Measurements from ENCODE around the gene CCDC85C.

The CCDC85C gene

DNA sequence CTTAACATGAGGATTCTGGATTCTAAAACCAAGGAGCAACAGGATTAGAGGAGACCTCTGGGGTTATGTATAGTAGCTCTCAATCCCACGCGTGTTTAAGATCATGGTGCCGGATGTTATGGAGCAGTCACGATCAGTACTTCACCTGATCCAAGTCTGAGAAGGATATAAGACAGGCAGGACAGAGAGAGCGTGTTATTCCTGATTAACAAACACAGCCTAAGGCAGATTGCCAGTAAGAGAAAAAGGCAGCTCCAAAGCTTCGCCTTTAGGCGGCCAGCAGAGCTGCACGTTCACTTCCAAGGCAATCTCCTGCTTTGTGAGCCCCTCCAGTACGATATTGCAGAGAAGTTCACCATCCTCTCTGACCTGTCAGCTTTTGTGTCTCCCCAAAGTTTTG lies 128.8 kb downstream of the CCDC85C start:
- H3K4me3 ChIP-seq (ENCODE audit: low read length): no peak overlapping the region
- no peak for DNase-seq (ENCODE audit: low read depth, low spot score)

DNA sequence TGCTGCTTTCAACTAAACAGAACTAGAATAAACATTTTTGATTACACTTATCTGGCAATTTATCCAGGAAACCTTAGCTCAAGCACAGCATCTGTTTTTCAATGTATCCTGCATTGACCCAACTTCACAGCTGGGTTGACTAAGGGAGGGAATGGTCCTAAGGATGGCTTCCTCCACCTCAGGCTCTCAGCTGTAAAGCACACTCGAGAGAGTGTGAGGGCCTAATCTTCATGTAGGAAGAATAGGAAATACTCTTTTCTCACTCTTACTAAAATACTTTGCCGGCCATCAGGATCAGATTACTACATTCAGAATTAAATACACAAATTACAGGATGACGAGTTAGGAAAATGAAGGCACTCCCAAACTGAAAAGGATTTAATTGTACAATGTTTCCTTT lies 130.5 kb downstream of the CCDC85C start:
- H3K4me3 ChIP-seq (ENCODE audit: low read length): no peak overlapping the region
- no peak for DNase-seq (ENCODE audit: low read depth, low spot score)

GRCh38 chr14:99472937-99473336 lies 131.1 kb downstream of the CCDC85C start:
- no peak for DNase-seq (ENCODE audit: low read depth, low spot score)
- no peak overlapping the region for H3K4me3 ChIP-seq (ENCODE audit: low read length)

DNA sequence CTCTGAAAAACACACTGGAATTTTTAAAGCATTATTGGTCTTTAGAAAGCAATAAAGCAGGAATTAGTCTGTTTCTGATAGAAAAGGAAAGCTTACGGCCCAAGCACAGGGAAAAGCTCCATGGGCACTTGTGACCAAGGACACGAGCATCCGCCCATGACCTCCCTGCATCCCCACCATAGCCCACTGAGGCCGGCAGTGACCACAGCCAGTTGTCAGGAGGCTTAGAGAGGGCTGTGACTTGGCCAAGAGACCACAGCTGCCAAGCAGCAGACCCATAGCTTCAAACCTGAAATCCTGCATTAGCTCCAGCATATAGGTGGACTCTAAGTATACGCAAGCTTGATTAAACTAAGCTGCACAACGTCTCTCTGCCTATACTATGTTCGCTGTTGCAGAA lies 132.3 kb downstream of the CCDC85C start:
- no peak overlapping the region for H3K4me3 ChIP-seq (ENCODE audit: low read length)
- DNase-seq (ENCODE audit: low read depth, low spot score): no peak

GRCh38 chr14:99468836-99469592 lies 135.0 kb downstream of the CCDC85C start:
- no peak overlapping the region for H3K4me3 ChIP-seq (ENCODE audit: low read length)
- DNase-seq (ENCODE audit: low read depth, low spot score): no peak

DNA sequence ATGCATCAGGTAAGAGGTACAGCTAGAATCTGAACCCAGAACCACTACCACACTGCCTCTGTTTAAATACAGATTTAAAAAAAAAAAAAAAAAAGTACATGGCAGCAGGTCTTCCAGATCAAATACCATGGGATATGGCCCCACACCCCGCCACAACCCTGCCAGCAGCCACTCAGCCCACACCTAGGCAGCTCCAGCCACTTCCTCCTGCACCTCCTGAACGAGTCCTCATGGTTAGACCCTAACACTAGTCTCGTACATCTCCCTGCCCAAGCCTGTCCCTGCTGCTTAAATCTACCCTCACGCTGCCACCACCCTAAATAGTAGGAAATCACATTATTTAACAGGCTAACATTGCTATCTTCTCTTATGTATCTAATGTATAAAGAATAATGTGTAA lies 135.9 kb downstream of the CCDC85C start:
- DNase-seq (ENCODE audit: low read depth, low spot score): no peak
- H3K4me3 ChIP-seq (ENCODE audit: low read length): no peak overlapping the region

DNA sequence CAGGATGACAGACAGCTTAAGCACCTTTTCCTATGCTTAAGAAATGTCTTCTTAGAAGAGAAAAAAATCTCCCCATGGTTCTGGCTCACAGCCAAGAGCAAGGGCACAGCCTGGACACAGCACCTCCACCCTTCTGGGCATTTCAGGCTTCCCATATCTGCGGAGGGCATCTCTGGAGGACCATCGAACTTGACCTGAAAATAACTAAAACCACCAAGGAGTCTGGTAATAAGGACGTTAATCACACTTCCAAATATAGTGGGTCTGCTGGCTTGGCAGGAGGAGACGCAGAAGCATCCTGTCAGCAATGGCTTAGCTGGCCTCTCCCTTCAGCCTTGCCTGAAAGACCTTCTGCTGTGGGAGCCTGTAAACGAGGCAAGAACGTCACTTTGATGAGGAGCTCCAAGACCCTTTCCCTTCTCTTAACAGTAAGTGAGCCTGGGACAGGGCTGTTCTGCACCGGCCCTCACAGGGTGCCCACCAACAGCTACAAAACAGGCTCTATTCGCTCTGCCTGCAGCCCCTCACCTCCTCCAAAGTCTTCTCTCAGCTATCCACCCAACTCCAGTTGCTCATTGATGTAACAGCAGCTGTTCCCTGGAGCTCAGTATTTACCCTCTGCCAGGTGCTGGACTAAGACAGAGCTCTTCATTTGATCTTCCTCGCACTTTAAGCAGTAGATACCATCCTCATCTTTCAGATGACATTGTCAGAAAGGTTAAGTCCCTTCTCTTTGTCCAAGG lies 136.5 kb downstream of the CCDC85C start:
- H3K4me3 ChIP-seq (ENCODE audit: low read length): no peak overlapping the region
- DNase-seq (ENCODE audit: low read depth, low spot score): no peak

- no peak overlapping the region for H3K4me3 ChIP-seq (ENCODE audit: low read length)
- no peak for DNase-seq (ENCODE audit: low read depth, low spot score)
Observed at GRCh38 chr14:99466758-99467157, 137.2 kb downstream of the CCDC85C start.

GRCh38 chr14:99465288-99465687 lies 138.7 kb downstream of the CCDC85C start:
- no peak for DNase-seq (ENCODE audit: low read depth, low spot score)
- H3K4me3 ChIP-seq (ENCODE audit: low read length): no peak overlapping the region

DNA sequence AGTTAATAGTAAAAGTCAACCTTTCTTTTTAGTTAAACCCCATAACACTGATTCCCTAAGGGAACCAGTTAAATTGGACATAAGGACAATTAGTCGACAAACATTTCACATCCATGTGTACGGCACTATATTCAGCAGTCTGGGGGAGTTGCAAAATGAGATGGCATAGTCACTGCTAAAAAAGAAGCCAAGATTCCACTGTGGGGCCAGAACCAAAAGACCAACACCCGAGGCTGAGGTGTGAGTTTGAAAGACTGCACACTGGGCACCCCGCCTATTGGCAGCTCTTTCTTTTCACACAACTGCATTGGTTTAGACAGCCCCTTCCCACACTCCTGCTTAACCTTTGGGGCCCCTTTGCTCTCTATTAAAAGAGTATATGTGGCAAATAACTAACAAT lies 140.0 kb downstream of the CCDC85C start:
- DNase-seq (ENCODE audit: low read depth, low spot score): no peak
- no peak overlapping the region for H3K4me3 ChIP-seq (ENCODE audit: low read length)

- DNase-seq (ENCODE audit: low read depth, low spot score): no peak
- no peak overlapping the region for H3K4me3 ChIP-seq (ENCODE audit: low read length)
Observed at GRCh38 chr14:99462210-99462609, 141.8 kb downstream of the CCDC85C start.

DNA sequence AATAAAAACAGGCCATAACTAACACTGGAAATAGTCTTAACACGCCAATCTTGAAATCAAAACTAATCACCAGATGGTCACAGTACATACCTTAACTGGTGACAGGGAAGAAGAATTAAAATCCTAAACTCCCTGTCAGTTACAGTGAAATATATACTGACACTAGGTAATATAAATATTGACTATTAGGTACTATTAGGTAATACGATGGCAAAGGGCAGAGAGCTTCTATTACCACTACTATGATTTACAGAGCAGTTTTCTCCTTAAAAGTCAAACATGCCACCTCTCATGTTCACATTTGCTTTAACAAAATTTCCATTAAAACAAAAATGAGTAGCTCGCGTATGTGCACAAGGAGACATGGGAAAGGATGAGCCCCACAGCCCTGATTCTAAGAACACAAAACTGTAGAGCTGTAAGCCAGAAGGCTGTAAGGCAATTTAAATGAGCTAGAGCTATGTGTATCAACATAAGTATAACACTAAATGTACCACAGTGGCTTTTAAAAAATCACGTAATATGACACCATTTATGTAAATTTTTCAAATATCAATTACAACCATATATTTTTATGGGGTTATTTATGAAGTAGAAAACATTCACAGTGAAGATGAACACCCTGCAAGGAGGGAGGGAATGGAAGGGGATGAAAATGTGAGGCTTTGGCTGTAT lies 142.5 kb downstream of the CCDC85C start:
- H3K4me3 ChIP-seq (ENCODE audit: low read length): no peak overlapping the region
- no peak for DNase-seq (ENCODE audit: low read depth, low spot score)

DNA sequence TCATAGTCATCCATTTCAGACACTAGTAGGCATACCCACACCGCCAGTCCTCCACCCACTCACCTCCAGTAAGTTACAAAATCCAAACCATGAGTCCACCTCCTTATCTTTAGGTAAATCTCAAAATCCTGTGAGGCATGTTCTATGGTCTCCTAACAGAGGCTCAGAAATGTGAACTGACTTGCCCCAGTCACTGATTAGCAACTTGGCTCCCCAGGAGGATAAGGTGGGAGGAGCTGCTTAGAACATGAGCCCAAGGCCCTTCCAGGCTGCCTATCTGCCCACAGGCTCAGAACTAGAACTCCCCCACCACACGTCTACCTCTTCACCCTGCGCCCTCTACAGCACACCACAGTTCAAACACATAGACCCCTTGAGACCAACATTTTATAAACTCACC lies 143.2 kb downstream of the CCDC85C start:
- DNase-seq (ENCODE audit: low read depth, low spot score): no peak
- no peak overlapping the region for H3K4me3 ChIP-seq (ENCODE audit: low read length)

GRCh38 chr14:99459481-99460100 lies 144.4 kb downstream of the CCDC85C start:
- no peak overlapping the region for H3K4me3 ChIP-seq (ENCODE audit: low read length)
- DNase-seq (ENCODE audit: low read depth, low spot score): no peak

- no peak overlapping the region for H3K4me3 ChIP-seq (ENCODE audit: low read length)
- no peak for DNase-seq (ENCODE audit: low read depth, low spot score)
Observed at GRCh38 chr14:99454246-99454645, 149.8 kb downstream of the CCDC85C start.

GRCh38 chr14:99452968-99453367 lies 151.0 kb downstream of the CCDC85C start:
- DNase-seq (ENCODE audit: low read depth, low spot score): no peak
- no peak overlapping the region for H3K4me3 ChIP-seq (ENCODE audit: low read length)

GRCh38 chr14:99451234-99451633 lies 152.8 kb downstream of the CCDC85C start:
- H3K4me3 ChIP-seq (ENCODE audit: low read length): no peak overlapping the region
- DNase-seq (ENCODE audit: low read depth, low spot score): no peak

GRCh38 chr14:99450266-99450665 lies 153.7 kb downstream of the CCDC85C start:
- DNase-seq (ENCODE audit: low read depth, low spot score): no peak
- H3K4me3 ChIP-seq (ENCODE audit: low read length): no peak overlapping the region

All from Jurkat, Clone E6-1 (cell line).